Retinal pigment epithelial cell (primary cell): ENCODE measurements around the gene NEAT1.
"Not testable (repeated sequence)": the region's sequence is repeated elsewhere in the genome, so short reads cannot be mapped to it uniquely, and the experiment has no call there.

ENCODE experiments used
- DNase-seq: peaks from one replicate; pipeline ENCODE4 v3.0.0-alpha.2; 2010; ENCODE audit warnings: low read depth
- H3K4me3 ChIP-seq: 2 replicates; pipeline ENCODE4 v1.5.1; 2011; ENCODE audit warnings: mild to moderate bottlenecking, low read length, control low read depth, moderate library complexity
- TF ChIP-seq, protein P1 (sequence below): conservative IDR thresholded peaks from 2 replicates; pipeline ENCODE4 v1.5.1; 2011; ENCODE audit warnings: low read depth, low read length, control low read depth, inconsistent platforms

NEAT1 gene

DNA sequence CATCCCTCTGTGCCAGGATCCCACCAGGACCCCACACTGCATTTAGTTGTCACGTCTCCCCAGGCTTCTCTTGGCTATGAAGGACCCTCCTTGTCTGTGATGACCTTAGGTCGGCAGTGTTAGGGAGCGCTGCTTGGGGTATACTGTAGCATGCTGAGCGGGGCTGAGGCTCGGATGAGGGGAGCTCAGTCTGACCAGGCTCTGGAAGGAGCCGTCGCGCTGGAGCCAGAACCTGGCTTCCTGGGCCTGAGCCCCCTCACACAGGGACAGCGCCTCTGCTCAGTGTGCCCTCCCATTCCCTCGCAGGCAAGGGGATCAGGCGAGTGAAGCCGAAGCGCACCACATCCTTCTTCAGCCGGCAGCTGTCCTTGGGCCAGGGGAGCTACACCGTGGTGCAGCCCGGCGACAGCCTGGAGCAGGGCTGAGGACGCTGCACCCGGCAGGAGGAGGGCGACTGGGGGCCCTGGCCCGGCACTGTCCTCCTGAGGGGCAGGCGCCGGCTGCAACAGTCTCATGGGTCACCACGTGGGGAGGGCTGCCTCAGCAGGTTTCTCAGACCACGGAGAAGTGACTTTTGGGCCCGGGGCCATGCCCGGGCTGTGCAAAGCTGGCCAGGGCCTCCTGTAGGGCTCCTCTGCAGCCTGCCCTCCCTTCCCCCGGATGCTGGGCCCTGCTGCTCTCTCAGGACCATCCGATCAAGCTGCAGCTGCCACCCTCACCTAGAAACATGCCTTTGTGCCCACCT is 11.5 kb upstream of the NEAT1 start:
- no peak for DNase-seq
- TF ChIP-seq, protein P1, sequence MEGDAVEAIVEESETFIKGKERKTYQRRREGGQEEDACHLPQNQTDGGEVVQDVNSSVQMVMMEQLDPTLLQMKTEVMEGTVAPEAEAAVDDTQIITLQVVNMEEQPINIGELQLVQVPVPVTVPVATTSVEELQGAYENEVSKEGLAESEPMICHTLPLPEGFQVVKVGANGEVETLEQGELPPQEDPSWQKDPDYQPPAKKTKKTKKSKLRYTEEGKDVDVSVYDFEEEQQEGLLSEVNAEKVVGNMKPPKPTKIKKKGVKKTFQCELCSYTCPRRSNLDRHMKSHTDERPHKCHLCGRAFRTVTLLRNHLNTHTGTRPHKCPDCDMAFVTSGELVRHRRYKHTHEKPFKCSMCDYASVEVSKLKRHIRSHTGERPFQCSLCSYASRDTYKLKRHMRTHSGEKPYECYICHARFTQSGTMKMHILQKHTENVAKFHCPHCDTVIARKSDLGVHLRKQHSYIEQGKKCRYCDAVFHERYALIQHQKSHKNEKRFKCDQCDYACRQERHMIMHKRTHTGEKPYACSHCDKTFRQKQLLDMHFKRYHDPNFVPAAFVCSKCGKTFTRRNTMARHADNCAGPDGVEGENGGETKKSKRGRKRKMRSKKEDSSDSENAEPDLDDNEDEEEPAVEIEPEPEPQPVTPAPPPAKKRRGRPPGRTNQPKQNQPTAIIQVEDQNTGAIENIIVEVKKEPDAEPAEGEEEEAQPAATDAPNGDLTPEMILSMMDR: no peak
- no peak overlapping the region for H3K4me3 ChIP-seq

GRCh38 chr11:65411681-65412070 is 10.9 kb upstream of the NEAT1 start:
- H3K4me3 ChIP-seq: no peak overlapping the region
- TF ChIP-seq, protein P1: no peak
- DNase-seq: no peak

DNA sequence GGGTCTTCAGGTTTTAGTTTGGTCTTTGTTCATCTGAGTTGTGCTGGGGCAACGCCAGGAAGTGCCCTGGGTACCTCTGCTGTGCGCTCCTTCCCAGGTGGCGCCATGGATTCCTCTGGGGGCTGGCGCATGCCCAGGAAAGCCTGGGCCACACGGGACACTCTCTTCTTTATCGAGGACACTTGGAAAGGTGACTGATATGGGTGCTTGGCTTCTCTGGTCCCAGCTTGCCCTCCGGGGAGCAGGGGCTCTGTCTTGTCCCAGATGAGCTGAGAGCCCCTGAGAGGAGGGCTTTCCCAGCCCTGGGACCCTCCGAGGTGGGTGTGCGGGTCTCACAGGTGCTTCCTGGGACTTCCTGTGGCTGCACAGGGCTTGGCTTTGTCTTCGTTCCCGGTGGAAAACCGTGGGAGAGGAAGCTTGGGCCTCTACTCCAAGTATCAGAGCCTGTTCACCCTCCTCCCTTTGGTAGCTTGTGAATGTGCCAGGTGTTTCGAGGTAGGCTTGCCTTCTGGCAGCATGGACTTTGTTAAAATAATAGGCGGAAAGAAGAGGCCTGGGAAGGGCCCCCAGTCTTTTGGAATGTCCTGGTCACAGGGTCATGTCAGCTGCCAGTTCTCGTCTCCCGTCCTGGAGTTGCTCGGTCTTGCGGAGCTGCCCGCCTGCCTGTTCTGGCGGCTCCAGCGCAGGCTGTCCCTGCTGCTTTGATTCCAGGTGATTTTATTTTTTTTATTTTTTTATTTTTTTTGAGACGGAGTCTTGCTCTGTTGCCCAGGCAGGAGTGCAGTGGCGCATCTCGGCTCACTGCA is 10.1 kb upstream of the NEAT1 start:
- no peak for DNase-seq
- no peak overlapping the region for H3K4me3 ChIP-seq
- TF ChIP-seq, protein P1: no peak

- DNase-seq, H3K4me3 ChIP-seq: not testable (repeated sequence)
These were observed 9.4 kb upstream of the NEAT1 start for GRCh38 chr11:65413077-65413664.

- TF ChIP-seq, protein P1: no peak
- DNase-seq: no peak
- no peak overlapping the region for H3K4me3 ChIP-seq
These were observed 7.7 kb upstream of the NEAT1 start for GRCh38 chr11:65414776-65415498.

- H3K4me3 ChIP-seq: peak overlapping the region; percentile 40
- TF ChIP-seq, protein P1: no peak
- no peak for DNase-seq
These were observed 6.9 kb upstream of the NEAT1 start for GRCh38 chr11:65415499-65416340.
